Stimulated activated CD4-positive, alpha-beta T cell treated with anti-CD3 and anti-CD28 coated beads, Interleukin-1b, Interleukin-23, amount 100 ng/mL, for 48 hours (primary cell): Measurements from ENCODE around the gene MLST8.
"Not testable (repeated sequence)": the region's sequence is repeated elsewhere in the genome, so short reads cannot be mapped to it uniquely, and the experiment has no call there.

ENCODE experiments used
- DNase-seq: peaks from one replicate; pipeline ENCODE4 v3.0.0-alpha.2; 2020

The MLST8 gene

GRCh38 chr16:2250652-2251295 lies 45.5 kb downstream of the MLST8 start:
- peak; percentile 50 for DNase-seq

GRCh38 chr16:2251296-2252111 lies 46.2 kb downstream of the MLST8 start, which contains the start of gene ECI1:
Gene ECI1, minus strand, starts transcription at chr16:2251587. Its CDS starts 21 bp downstream, at chr16:2251566.
- DNase-seq: peak; percentile 84

- DNase-seq: no peak
Measured at GRCh38 chr16:2252806-2253148, 47.5 kb downstream of the MLST8 start.

- no peak for DNase-seq
Measured at GRCh38 chr16:2253293-2253692, 48.0 kb downstream of the MLST8 start.

GRCh38 chr16:2256531-2257140 lies 51.4 kb downstream of the MLST8 start:
- DNase-seq: no peak

- DNase-seq: no peak
Measured at GRCh38 chr16:2257726-2258125, 52.5 kb downstream of the MLST8 start.

- not testable (repeated sequence) for DNase-seq
Measured at GRCh38 chr16:2258530-2258929, 53.3 kb downstream of the MLST8 start.
